GM21515 (cell line): Measurements from ENCODE around the gene FAM228B.
"Not testable (repeated sequence)": the region's sequence is repeated elsewhere in the genome, so short reads cannot be mapped to it uniquely, and the experiment has no call there.

ENCODE experiments used
- ATAC-seq: cut with Tn5 transposase; IDR thresholded peaks from one replicate; pipeline ENCODE4 v1.9.1; 2021; ENCODE audit not compliant: unreplicated experiment

Gene FAM228B

GRCh38 chr2:24101992-24102391 lies 21.3 kb upstream of the FAM228B start:
- ATAC-seq: no peak

GRCh38 chr2:24102677-24103076 lies 20.6 kb upstream of the FAM228B start:
- ATAC-seq: no peak

GRCh38 chr2:24104110-24104650 lies 19.1 kb upstream of the FAM228B start:
- ATAC-seq: no peak

- ATAC-seq: no peak
Observed at GRCh38 chr2:24104906-24105305, 18.4 kb upstream of the FAM228B start.

GRCh38 chr2:24105816-24106215 lies 17.5 kb upstream of the FAM228B start:
- ATAC-seq: no peak

GRCh38 chr2:24106786-24107185 lies 16.5 kb upstream of the FAM228B start:
- ATAC-seq: no peak

- no peak for ATAC-seq
Observed at GRCh38 chr2:24107336-24107735, 15.9 kb upstream of the FAM228B start.

- ATAC-seq: not testable (repeated sequence)
Observed at GRCh38 chr2:24109431-24109830, 13.8 kb upstream of the FAM228B start.

- no peak for ATAC-seq
Observed at GRCh38 chr2:24110660-24111303, 12.5 kb upstream of the FAM228B start.

- ATAC-seq: no peak
Observed at GRCh38 chr2:24111407-24111901, 11.8 kb upstream of the FAM228B start.

GRCh38 chr2:24115057-24115456 lies 8.2 kb upstream of the FAM228B start:
- no peak for ATAC-seq

- ATAC-seq: no peak
Observed at GRCh38 chr2:24117902-24118301, 5.4 kb upstream of the FAM228B start.

- ATAC-seq: no peak
Observed at GRCh38 chr2:24121066-24121465, 2.2 kb upstream of the FAM228B start.

- no peak for ATAC-seq
Observed at GRCh38 chr2:24121469-24121868, 1.8 kb upstream of the FAM228B start.

GRCh38 chr2:24122366-24123194 lies 689 bp upstream of the FAM228B start:
- ATAC-seq: no peak

- ATAC-seq: peak; percentile 5
Observed at GRCh38 chr2:24123922-24124580, 782 bp downstream of the FAM228B start.

GRCh38 chr2:24125956-24126355 lies 2.7 kb downstream of the FAM228B start:
- no peak for ATAC-seq

- ATAC-seq: no peak
Observed at GRCh38 chr2:24132543-24132942, 9.3 kb downstream of the FAM228B start.

- not testable (repeated sequence) for ATAC-seq
Observed at GRCh38 chr2:24140305-24140704, 17.0 kb downstream of the FAM228B start.

- ATAC-seq: no peak
Observed at GRCh38 chr2:24147364-24147763, 24.1 kb downstream of the FAM228B start.

GRCh38 chr2:24152413-24153197 lies 29.3 kb downstream of the FAM228B start:
- ATAC-seq: no peak
